Measurements from ENCODE around the gene PRKCZ.

Gene PRKCZ

GRCh38 chr1:2133879-2134215 is 83.6 kb downstream of the PRKCZ start:
- DNase-seq (ENCODE audit: low read depth): no peak
- TF ChIP-seq CTCF (IDR thresholded peaks at IDR 0.05; ENCODE audit: low read depth, low read length) (no peak), MYC (IDR thresholded peaks at IDR 0.05; ENCODE audit: low read depth, low read length) (no peak), MAX (IDR thresholded peaks at IDR 0.05; ENCODE audit: low read depth, low read length) (no peak)
- no peak overlapping the region for H3K4me3 ChIP-seq (ENCODE audit: low read depth, low read length)

- TF ChIP-seq MYC (IDR thresholded peaks at IDR 0.05; ENCODE audit: low read depth, low read length) (no peak), MAX (IDR thresholded peaks at IDR 0.05; ENCODE audit: low read depth, low read length) (no peak), CTCF (IDR thresholded peaks at IDR 0.05; ENCODE audit: low read depth, low read length) (no peak), POLR2A (IDR thresholded peaks at IDR 0.05; ENCODE audit: extremely low read depth, insufficient read length) (no peak)
- no peak overlapping the region for H3K4me3 ChIP-seq (ENCODE audit: low read depth, low read length)
- DNase-seq (ENCODE audit: low read depth): no peak
These were observed 84.0 kb downstream of the PRKCZ start for GRCh38 chr1:2134266-2134620.

GRCh38 chr1:2134621-2135307 is 84.6 kb downstream of the PRKCZ start:
- no peak overlapping the region for H3K4me3 ChIP-seq (ENCODE audit: low read depth, low read length)
- no peak for DNase-seq (ENCODE audit: low read depth)
- TF ChIP-seq MYC (IDR thresholded peaks at IDR 0.05; ENCODE audit: low read depth, low read length) (no peak), POLR2A (IDR thresholded peaks at IDR 0.05; ENCODE audit: extremely low read depth, insufficient read length) (no peak), MAX (IDR thresholded peaks at IDR 0.05; ENCODE audit: low read depth, low read length) (no peak), CTCF (IDR thresholded peaks at IDR 0.05; ENCODE audit: low read depth, low read length) (no peak)

GRCh38 chr1:2135441-2135841 is 85.2 kb downstream of the PRKCZ start:
- no peak overlapping the region for H3K4me3 ChIP-seq (ENCODE audit: low read depth, low read length)
- no peak for DNase-seq (ENCODE audit: low read depth)

GRCh38 chr1:2135941-2136340 is 85.7 kb downstream of the PRKCZ start:
- no peak for TF ChIP-seq MAX (IDR thresholded peaks at IDR 0.05; ENCODE audit: low read depth, low read length)
- TF ChIP-seq MYC (IDR thresholded peaks at IDR 0.05; ENCODE audit: low read depth, low read length): no peak
- TF ChIP-seq CTCF (IDR thresholded peaks at IDR 0.05; ENCODE audit: low read depth, low read length): no peak
- no peak for TF ChIP-seq POLR2A (IDR thresholded peaks at IDR 0.05; ENCODE audit: extremely low read depth, insufficient read length)
- H3K4me3 ChIP-seq (ENCODE audit: low read depth, low read length): no peak overlapping the region
- no peak for DNase-seq (ENCODE audit: low read depth)

More at GRCh38 chr1:2135441-2135841, 85.2 kb downstream of the PRKCZ start:
- TF ChIP-seq MYC (IDR thresholded peaks at IDR 0.05; ENCODE audit: low read depth, low read length): no peak
- TF ChIP-seq CTCF (IDR thresholded peaks at IDR 0.05; ENCODE audit: low read depth, low read length): no peak
- no peak for TF ChIP-seq POLR2A (IDR thresholded peaks at IDR 0.05; ENCODE audit: extremely low read depth, insufficient read length)
- TF ChIP-seq MAX (IDR thresholded peaks at IDR 0.05; ENCODE audit: low read depth, low read length): no peak

Measured in NB4 (cell line).